ENCODE data around the gene MRPL41. TPM values are rescaled to one million over a fixed set of nuclear protein-coding genes. Genes with fewer than 3 reads are reported as not detected.
"Not testable (repeated sequence)": the region's sequence is repeated elsewhere in the genome, so short reads cannot be mapped to it uniquely, and the experiment has no call there.

MRPL41 gene
- total RNA-seq, 1 donor from 2014 or later, result 44.6 TPM

- no peaks in the 10 kb centered on the region for H3K9me3 ChIP-seq
- no peak overlapping the region for H3K27ac ChIP-seq
- H3K36me3 ChIP-seq, result peaks cover 22% of the 10 kb centered on the region
- ATAC-seq, result no peak
- no peak overlapping the region for H3K4me3 ChIP-seq
- no peaks in the 10 kb centered on the region for H3K27me3 ChIP-seq (ENCODE audit: low read depth)
- no peak for DNase-seq
- no peak for TF ChIP-seq CTCF (IDR thresholded peaks at IDR 0.05)
- intact Hi-C loops (cut with DNase I), result no loop called here
- H3K4me1 ChIP-seq, result peaks cover 14% of the 10 kb centered on the region
These were observed 6.6 kb upstream of the MRPL41 start for GRCh38 chr9:137545123-137545522.

- Histone ChIP-seq H3K36me3 (peaks cover 6% of the 10 kb centered on the region), H3K27me3 (ENCODE audit: low read depth) (no peaks in the 10 kb centered on the region), H3K4me1 (peaks cover 23% of the 10 kb centered on the region), H3K4me3 (no peak overlapping the region), H3K27ac (no peak overlapping the region), H3K9me3 (no peaks in the 10 kb centered on the region)
- no peak for DNase-seq
- ATAC-seq, result no peak
- no peak for TF ChIP-seq CTCF (IDR thresholded peaks at IDR 0.05)
- intact Hi-C loops (cut with DNase I), result no loop called here
These were observed 3.8 kb upstream of the MRPL41 start for GRCh38 chr9:137547687-137548543.

GRCh38 chr9:137550231-137550621, 1.5 kb upstream of the MRPL41 start, which contains the start of gene PNPLA7:
Gene PNPLA7, minus strand, starts transcription at chr9:137550402. Its CDS starts 205 bp downstream, at chr9:137550197.
- intact Hi-C loops (cut with DNase I), result no loop called here
- H3K36me3 ChIP-seq, result peaks cover 16% of the 10 kb centered on the region
- H3K4me1 ChIP-seq, result peaks cover 23% of the 10 kb centered on the region
- TF ChIP-seq CTCF (IDR thresholded peaks at IDR 0.05), result no peak
- no peaks in the 10 kb centered on the region for H3K27me3 ChIP-seq (ENCODE audit: low read depth)
- H3K27ac ChIP-seq, result peak within 1 kb of the TSS; percentile 84
- peak; percentile 89 to 90 for ATAC-seq
- DNase-seq, result peak; percentile 92
- no peaks in the 10 kb centered on the region for H3K9me3 ChIP-seq
- H3K4me3 ChIP-seq, result peak within 1 kb of the TSS; percentile 80

DNA sequence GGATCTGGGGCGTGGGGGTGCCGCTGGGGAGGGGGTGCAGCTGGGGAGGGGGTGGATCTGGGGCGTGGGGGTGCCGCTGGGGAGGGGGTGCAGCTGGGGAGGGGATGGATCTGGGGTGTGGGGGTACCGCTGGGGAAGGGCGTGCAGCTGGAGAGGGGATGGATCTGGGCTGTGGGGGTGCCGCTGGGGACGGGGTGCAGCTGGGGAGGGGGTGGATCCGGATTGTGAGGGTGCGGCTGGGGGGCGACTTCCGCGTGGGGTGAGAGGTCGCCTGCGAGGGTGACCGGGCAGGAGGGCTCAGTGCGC, 768 bp upstream of the MRPL41 start:
- intact Hi-C loops (cut with DNase I); H3K9me3 ChIP-seq; H3K27me3 ChIP-seq (ENCODE audit: low read depth); DNase-seq: not testable (repeated sequence)
- peaks cover 23% of the 10 kb centered on the region for H3K36me3 ChIP-seq
- peak overlapping the region; percentile 84 for H3K27ac ChIP-seq
- H3K4me3 ChIP-seq, result peak overlapping the region; percentile 80
- peaks cover 23% of the 10 kb centered on the region for H3K4me1 ChIP-seq
- peak in 1 of 2 donors; percentile 12 for ATAC-seq

- Histone ChIP-seq H3K4me3 (peak overlapping the region; percentile 80), H3K27me3 (ENCODE audit: low read depth) (no peaks in the 10 kb centered on the region), H3K4me1 (peaks cover 23% of the 10 kb centered on the region), H3K9me3 (no peaks in the 10 kb centered on the region), H3K36me3 (peaks cover 36% of the 10 kb centered on the region), H3K27ac (peak overlapping the region; percentile 85)
- ATAC-seq, result peak; percentile 37 to 51
- no peak for DNase-seq
- no peak for TF ChIP-seq CTCF (IDR thresholded peaks at IDR 0.05)
- intact Hi-C loops (cut with DNase I), result no loop called here
These were observed 516 bp downstream of the MRPL41 start for GRCh38 chr9:137552022-137552768.

GRCh38 chr9:137553654-137554053, 2.0 kb downstream of the MRPL41 start:
- intact Hi-C loops (cut with DNase I); H3K4me3 ChIP-seq; DNase-seq; H3K9me3 ChIP-seq; ATAC-seq; H3K27ac ChIP-seq; H3K27me3 ChIP-seq (ENCODE audit: low read depth): not testable (repeated sequence)
- peaks cover 23% of the 10 kb centered on the region for H3K4me1 ChIP-seq
- peaks cover 51% of the 10 kb centered on the region for H3K36me3 ChIP-seq

Data from lower lobe of right lung (tissue), 2 donors.